GM19452 (cell line): ENCODE measurements around the gene ZNF519.
A peak's percentile ranks its signal among the peaks of the same experiment; 100 is the strongest.
"Not testable (repeated sequence)": the region's sequence is repeated elsewhere in the genome, so short reads cannot be mapped to it uniquely, and the experiment has no call there.

Source experiments
- ATAC-seq: cut with Tn5 transposase; IDR thresholded peaks from one replicate; pipeline ENCODE4 v1.9.1; 2021; ENCODE audit not compliant: unreplicated experiment

ZNF519 gene

GRCh38 chr18:14132271-14132700, at the start of gene ZNF519:
Gene ZNF519, minus strand, starts transcription at chr18:14132435. Its CDS starts 158 bp downstream, at chr18:14132277.
- peak; percentile 100 for ATAC-seq

DNA sequence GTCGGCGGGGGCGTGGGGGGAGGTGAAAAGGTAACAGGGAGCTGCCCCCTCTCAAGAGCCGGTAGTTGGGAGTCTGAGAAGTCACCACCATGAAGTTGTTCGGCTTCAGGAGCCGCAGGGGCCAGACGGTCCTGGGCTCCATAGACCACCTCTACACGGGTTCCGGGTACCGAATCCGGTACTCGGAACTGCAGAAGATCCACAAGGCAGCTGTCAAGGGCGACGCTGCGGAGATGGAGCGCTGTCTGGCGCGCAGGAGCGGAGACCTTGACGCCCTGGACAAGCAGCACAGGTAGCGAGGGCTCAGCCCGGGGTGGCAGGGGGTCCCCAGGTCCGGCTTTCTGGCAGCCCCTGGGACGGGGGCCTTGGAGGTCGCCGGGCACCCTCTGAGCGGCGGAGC, 47.1 kb upstream of the ZNF519 start:
- ATAC-seq, result no peak

DNA sequence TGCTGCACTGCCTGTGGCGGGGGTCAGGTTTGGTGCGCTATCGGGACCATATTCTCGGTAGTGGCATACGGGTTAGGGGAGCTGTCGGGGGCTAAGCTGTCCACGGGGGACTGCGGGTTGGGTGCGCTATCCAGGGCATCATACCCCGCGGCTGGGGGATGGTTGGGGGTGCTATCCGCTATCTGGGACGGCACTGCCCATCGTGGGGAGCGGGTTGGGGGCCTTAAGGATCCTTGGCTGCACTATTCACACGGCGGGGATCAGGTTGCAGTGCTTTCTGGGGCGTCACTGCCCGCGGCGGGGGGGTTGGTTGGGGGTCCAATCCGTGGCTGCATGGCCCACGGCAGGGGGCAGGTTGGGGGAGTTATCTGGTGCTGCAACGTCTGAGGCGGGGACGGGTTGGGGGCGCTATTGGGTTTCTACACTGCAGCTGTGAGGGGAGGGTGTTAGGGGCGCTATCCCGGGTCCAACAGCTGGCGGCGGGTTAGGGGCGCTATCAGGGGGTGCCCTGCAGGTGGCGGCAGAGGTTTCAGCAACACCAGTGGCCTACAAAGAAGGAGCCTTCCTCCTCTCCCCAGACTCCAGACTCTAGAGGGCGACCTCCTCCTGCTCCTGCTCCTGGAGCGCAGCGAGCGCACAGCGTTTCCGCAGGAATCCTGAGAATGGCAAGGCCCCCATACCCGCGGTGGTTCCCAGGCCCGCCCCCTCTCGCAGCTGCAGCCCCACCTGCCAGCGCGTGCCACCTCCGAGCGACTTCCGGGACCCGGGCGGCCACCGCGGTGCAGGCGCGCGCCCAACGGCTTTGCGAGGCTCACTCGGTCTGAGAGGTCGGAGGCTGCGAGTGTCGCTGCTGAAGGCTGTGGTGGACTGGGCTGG, 46.3 kb upstream of the ZNF519 start:
- ATAC-seq, result peak; percentile 91

DNA sequence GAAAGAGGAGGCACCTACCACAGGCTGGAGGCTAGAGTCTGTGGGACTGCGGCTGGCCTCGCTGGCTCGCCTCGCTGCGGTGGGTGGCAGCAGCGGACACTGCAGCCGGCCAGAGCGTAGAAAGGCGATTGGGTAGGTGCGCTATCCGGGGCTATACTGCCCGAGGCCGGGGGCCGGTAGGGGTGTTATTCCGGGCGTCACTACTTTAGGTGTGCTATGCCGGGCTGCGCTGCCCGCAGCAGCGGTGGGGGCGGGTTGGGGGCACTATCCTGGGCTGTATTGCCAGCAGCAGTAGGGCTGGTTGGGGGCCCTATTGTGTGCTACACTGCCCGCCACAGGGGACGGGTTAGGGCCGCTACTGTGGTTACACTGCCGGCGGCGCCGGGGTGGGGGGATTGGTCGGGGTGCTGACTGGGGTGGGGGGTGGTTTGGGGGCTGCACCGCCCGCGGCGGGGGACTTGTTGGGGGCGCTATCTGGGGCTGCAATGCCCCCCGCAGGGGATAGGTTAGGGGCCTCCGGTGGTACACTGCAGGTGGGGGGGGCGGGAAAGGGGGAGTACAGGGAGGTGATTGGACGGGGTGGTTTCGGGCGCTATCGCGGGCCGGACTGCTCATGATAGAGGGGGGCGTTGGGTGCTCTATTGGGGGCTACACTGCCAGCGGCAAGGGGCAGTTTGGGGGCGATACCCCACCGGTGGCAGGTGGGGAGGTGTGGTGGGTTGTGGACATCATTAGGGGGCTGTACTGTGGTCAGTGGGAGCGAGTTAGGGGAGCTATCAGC, 45.5 kb upstream of the ZNF519 start:
- ATAC-seq, result not testable (repeated sequence)

DNA sequence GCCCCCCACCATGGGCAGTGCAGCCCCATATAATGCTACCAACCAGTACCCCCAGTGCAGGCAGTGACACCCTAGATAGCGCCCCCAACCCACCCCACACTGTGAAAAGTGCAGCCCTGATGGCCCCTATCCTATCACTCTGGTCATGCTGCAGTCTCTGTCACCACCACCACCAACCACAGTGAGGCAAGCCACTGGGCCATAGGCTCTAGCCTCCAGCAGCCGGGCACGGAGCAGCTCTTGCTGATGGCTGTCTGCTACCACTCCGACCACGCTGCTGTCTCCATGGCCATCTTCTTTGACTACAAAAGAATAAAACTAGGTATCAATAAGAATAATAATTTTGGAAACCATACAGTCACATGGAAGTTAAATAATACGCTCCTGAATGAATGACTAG, 43.2 kb upstream of the ZNF519 start:
- ATAC-seq, result not testable (repeated sequence)

- ATAC-seq, result no peak
Observed at GRCh38 chr18:14174706-14175085, 42.5 kb upstream of the ZNF519 start.

DNA sequence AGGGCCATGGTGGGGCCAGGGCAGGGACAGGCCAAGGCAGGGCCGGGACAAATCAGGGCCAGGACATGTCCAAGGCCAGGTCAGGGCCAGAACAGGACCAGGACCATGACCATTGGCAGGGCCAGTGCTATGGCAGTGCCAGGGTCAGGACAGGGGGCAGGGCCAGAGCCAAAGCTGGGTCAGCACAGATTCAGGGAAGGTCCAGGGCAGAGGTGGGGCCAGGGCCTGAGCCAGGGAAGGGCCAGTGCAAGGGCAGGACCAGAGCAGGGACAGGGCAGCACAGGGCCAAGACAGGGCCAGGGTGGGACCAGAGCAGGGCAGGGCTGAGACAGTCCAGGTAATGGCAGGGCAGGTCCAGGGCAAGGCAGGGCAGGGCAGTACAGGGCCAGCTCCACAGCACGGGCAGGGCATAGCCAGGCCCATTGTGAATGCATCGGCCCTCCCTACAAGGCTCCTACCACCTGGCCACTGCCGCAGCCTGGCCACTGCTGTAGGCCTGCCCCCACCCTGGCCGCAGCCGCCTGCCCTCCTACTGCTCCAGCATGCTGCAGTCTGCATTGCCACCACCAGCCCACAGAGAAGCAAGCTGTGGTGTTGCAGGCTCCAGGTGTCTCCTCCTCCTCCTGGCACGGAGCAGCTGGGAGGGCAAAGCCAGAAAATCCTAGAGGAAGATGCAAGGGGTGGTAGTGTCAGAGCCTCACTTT, 41.9 kb upstream of the ZNF519 start:
- ATAC-seq, result not testable (repeated sequence)

DNA sequence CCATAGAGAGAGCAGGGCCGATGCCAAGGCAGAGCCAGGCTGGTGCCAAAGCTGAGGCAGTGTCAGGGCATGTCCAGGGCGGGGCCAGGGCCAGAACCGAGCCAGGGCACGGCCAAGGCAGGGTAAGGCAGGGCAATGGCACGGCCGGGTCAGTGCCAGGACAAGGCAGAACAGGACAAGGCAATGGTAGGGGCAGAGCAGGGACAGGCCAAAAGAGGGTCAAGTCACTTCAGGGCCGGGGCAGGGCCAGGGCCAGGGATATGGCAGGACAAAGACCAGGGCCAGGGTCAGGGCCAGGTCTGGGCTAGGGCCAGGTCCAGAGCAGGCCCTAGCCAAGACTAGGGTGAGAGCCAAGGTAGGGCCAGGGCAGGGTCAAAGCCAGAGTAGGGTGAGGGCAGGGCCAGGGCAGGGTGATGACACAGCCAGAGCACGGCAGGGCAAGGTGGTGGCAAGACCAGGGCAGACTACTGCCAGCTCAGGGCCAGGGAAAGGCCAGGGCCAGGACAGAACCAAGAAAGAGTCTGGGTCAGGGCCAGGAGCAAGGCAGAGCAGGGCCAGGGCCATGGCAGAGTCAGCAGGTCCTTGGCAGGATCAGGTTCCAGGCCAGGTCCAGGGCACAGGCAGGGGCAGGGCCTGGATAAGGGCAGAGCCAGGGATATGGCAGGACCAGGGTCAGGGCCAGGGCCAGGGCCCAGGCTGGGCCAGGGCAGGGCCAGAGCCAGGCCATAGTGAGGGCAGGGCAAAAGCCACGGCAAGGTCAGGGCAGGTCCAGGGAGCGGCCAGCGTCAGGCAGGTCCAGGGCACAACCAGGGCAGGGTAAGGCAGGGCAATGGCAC, 41.1 kb upstream of the ZNF519 start:
- ATAC-seq, result not testable (repeated sequence)

- ATAC-seq, result not testable (repeated sequence)
Observed at GRCh38 chr18:14172142-14173115, 40.2 kb upstream of the ZNF519 start.

GRCh38 chr18:14171301-14172141, 39.3 kb upstream of the ZNF519 start:
- not testable (repeated sequence) for ATAC-seq

- not testable (repeated sequence) for ATAC-seq
Observed at GRCh38 chr18:14170367-14171036, 38.3 kb upstream of the ZNF519 start.

- not testable (repeated sequence) for ATAC-seq
Observed at GRCh38 chr18:14162915-14163314, 30.7 kb upstream of the ZNF519 start.

DNA sequence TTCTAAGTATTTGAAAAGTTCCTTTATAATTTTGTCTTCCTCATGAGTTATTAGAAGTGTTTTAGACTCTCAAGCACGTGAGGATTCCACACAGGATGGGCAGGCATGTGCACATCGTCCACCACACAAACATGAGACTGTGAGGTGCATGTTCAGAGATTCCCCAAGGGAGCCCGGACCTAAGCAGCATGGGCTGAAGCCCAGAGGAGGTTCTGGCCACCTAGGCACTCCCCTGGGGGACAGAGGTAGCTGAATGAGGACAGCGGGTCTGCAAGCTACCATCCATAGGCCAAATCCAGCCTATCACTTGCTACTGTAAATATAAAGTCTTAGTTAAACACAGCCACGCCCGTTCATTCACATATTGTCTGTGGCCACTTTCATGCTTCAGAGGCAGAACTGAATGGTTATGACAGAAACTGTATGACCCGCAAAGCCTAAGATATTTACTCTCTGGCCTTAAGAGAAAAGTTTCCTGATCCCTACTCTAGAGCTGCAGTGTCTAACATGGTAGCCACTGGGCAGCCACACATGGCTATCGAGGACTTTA, 19.4 kb upstream of the ZNF519 start:
- not testable (repeated sequence) for ATAC-seq

DNA sequence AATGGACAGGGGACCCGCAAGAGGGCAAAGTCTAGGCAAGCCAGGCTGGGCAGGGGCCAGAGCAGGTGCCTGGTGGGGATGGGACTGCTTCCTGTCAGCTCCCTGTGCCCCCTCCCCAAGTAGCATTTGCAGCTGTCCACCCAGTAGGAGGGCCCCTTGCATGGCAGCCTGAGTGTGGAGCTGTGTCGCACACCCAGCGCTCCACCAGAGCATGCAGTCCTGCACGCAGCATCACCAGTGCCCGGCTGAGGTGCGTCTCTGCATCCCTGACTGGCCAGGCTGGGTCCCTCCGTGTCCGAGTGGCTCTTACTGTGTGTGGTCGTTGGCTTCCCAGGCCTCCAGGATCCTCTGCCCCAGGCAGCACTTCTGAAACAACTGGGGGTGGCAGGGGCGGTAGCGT, 18.5 kb upstream of the ZNF519 start:
- ATAC-seq, result not testable (repeated sequence)

- ATAC-seq, result not testable (repeated sequence)
Observed at GRCh38 chr18:14149916-14150420, 17.7 kb upstream of the ZNF519 start.

- not testable (repeated sequence) for ATAC-seq
Observed at GRCh38 chr18:14149121-14149850, 17.1 kb upstream of the ZNF519 start.
